KOPT-K1 (cell line): ENCODE measurements around the gene PGC.
A peak's percentile ranks its signal among the peaks of the same experiment; 100 is the strongest.

Experiments used
- H3K27ac ChIP-seq: fragments of 200-600 bp; sonication (generic); 2 replicates; pipeline ENCODE4 v1.5.1; 2016; ENCODE audit warnings: antibody characterized with exemption, mild to moderate bottlenecking, low read depth, low read length; ENCODE audit not compliant: poor library complexity, severe bottlenecking
- H3K36me3 ChIP-seq: fragments of 200-600 bp; sonication (generic); 2 replicates; pipeline ENCODE4 v1.5.1; 2017; ENCODE audit warnings: antibody characterized with exemption, mild to moderate bottlenecking, low read length, moderate library complexity; ENCODE audit not compliant: insufficient read depth
- H3K9me3 ChIP-seq: fragments of 200-600 bp; sonication (generic); 2 replicates; pipeline ENCODE4 v1.5.1; 2017; ENCODE audit warnings: antibody characterized with exemption, low read length, mild to moderate bottlenecking; ENCODE audit not compliant: insufficient read depth, poor library complexity, severe bottlenecking

The PGC gene

DNA sequence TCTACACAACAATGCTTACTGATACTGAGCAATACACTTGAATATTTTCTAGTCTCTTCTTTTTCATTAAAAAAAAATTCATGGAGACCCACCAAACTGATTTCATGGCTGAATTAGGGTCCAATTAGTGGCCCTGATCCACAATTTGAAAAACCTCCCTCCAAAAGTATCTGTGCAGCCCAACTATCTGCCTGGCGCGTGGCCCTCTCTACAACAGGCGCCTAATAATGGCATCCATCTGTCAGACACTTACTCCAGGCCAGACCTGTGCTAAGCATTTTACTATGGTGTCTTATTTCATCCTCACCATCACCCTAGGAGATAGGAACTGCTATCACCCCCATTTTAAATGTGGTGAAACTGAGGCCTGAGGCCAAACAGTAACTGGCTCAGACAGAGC lies 25.8 kb downstream of the PGC start:
- no peak overlapping the region for H3K27ac ChIP-seq
- no peaks in the 10 kb centered on the region for H3K9me3 ChIP-seq
- no peaks in the 10 kb centered on the region for H3K36me3 ChIP-seq

DNA sequence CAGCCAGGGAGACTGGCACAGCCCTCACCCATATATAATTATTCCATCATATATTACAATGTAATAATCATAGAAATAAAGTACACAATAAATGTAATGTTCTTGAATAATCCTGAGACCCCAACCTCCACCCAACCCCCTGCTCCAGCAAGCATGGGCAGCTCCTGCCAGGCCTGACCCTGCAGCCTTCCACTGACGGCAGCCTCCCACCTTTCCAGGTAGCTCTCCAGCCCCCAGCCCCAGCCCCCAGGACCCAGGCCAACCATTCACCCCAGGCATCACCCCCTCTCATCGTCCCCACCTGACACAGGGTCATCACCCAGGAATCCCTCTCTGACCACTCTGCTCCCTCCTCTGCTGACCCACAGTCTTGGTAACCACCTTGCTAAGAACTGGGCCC lies 26.4 kb downstream of the PGC start:
- Histone ChIP-seq H3K27ac (no peak overlapping the region), H3K36me3 (no peaks in the 10 kb centered on the region), H3K9me3 (no peaks in the 10 kb centered on the region)

- H3K36me3 ChIP-seq, result no peaks in the 10 kb centered on the region
- no peak overlapping the region for H3K27ac ChIP-seq
- H3K9me3 ChIP-seq, result no peaks in the 10 kb centered on the region
Observed at GRCh38 chr6:41720262-41720620, 27.0 kb downstream of the PGC start.

GRCh38 chr6:41719436-41720261 lies 27.5 kb downstream of the PGC start:
- Histone ChIP-seq H3K9me3 (no peaks in the 10 kb centered on the region), H3K27ac (no peak overlapping the region), H3K36me3 (no peaks in the 10 kb centered on the region)

DNA sequence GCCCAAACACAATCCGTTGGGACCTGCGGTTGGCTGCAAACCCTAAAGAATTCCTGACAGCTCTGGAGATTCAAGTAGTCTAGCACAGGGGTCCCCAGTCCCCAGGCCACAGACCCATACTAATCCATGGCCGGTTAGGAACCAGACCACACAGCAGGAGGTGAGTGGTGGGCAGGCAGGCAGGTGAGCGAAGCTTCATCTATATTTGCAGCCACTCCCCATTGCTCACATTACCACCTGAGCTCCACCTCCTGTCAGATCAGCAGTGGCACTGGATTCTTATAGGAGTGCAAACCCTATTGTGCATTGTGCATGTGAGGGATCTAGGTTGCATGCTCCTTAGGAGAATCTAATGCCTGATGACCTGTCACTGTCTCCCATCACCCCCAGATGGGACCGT lies 28.4 kb downstream of the PGC start:
- no peaks in the 10 kb centered on the region for H3K9me3 ChIP-seq
- H3K36me3 ChIP-seq, result no peaks in the 10 kb centered on the region
- no peak overlapping the region for H3K27ac ChIP-seq

DNA sequence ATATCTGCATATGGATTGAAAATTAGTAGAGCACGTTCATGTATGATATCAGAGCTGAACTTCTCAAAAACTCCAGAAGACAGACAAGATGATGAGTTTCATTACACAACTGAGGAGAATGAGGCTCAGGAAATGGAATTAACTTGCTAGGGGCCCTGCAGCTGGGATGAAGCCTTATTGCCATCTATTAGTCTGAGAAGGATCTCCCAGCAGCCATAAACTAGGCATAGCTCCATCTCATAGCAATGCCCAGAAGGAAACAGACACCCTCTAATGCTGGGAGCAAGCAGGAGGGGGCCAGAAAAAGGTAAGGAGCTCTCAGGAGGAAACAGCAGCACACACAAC lies 29.8 kb downstream of the PGC start:
- no peaks in the 10 kb centered on the region for H3K36me3 ChIP-seq
- no peak overlapping the region for H3K27ac ChIP-seq
- H3K9me3 ChIP-seq, result no peaks in the 10 kb centered on the region

- Histone ChIP-seq H3K36me3 (no peaks in the 10 kb centered on the region), H3K9me3 (no peaks in the 10 kb centered on the region), H3K27ac (no peak overlapping the region)
Observed at GRCh38 chr6:41716516-41717391, 30.4 kb downstream of the PGC start.

DNA sequence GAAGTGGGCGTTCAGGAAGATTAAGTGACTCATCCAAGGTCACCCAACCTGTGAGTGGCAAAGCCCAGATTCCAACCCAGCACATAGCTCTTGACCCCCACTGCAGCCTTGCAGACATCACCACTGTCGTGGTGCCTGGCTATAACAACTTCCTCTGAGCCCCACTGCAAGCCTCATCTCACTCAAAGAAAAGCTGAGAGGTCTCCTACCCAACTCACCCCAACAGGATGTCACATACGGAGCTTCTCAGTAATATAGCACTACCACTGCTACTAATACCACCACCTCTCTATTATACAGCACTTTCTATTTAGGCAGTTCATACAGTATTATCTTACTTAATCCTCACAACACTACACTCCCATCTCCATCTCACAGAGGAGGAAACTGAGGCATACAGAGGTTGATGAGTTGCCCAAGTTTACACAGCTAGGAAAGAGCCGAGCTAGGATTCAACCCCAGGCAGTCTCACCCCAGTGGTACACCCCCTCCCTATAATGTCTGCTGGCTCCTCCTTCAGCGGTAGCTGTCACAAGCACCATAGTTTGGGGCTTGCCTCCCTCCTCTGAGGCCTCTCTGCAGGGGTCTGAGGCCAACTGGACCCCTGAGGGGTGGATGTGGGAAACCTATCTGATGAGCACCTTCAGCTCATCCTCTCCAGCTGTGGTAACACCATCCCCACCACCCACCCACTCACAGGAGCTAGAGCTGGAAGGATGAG lies 31.2 kb downstream of the PGC start:
- Histone ChIP-seq H3K36me3 (no peaks in the 10 kb centered on the region), H3K27ac (peak overlapping the region; percentile 15), H3K9me3 (no peaks in the 10 kb centered on the region)

DNA sequence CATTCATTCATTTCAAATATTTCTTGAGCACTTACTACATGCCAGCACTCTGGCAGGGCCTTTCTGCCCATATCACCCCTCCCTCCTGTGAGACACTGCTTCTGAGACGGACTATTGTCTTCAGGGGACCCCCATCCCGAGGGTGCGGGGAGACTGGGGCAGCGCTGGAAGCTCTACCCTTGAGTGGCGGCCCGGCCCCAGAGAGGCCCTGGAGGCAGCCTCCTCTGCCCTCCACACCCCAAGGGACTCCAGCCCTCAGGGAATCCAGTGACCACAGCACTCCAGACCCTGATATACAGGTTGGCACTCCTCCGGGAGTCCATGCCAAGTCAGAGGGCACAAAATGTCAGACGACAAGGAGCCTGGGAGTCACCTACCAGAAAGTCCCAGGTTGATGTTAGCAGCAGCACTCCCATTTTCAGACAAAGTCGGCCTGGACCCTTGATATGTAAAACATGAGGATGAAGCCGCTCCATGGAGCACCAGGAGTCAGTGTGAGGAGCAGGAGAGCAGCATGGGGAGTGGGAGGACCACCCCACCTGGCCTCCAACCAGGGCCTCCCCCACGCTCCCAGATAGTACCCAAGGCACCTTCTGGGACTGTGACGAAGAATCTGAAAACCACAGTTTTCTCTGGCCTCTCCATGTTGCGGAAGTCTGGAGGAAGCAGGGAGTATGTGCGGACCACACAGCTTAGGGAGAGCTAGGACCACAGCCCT lies 32.5 kb downstream of the PGC start:
- Histone ChIP-seq H3K9me3 (no peaks in the 10 kb centered on the region), H3K36me3 (no peaks in the 10 kb centered on the region), H3K27ac (no peak overlapping the region)

DNA sequence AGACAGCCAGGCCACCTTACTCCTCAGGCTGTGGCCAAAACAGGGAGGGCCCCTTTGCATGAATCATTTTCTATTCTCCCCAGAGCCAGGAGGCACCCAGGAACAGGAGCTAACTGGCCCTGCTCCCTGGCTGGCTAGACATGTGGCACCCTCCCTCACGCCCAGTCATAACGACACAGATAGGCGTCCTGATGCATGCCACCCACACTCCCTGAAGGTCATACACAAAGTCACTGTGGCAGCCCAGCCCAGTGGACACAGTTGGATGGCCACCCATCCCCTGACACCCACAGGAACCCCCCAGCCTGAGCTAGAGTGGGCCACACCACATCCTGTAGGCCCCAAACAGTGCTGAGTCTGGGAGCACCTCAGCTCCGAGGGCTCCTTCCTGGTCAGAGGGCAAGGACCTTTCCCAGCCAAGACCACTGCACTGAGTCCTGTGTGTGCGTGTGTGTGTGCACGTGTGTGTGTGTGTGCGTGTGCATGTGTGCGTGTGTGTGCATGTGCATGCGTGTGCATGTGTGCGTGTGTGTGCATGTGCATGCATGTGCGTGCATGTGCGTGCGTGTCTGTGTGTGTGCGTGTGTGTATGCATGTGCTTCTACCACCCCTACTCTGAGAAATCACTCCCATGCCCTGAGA lies 33.4 kb downstream of the PGC start:
- no peaks in the 10 kb centered on the region for H3K9me3 ChIP-seq
- no peaks in the 10 kb centered on the region for H3K36me3 ChIP-seq
- H3K27ac ChIP-seq, result no peak overlapping the region

- Histone ChIP-seq H3K36me3 (no peaks in the 10 kb centered on the region), H3K27ac (no peak overlapping the region), H3K9me3 (no peaks in the 10 kb centered on the region)
Observed at GRCh38 chr6:41713159-41713649, 34.0 kb downstream of the PGC start.

GRCh38 chr6:41712651-41713103 lies 34.5 kb downstream of the PGC start:
- H3K36me3 ChIP-seq, result no peaks in the 10 kb centered on the region
- H3K27ac ChIP-seq, result no peak overlapping the region
- H3K9me3 ChIP-seq, result no peaks in the 10 kb centered on the region

DNA sequence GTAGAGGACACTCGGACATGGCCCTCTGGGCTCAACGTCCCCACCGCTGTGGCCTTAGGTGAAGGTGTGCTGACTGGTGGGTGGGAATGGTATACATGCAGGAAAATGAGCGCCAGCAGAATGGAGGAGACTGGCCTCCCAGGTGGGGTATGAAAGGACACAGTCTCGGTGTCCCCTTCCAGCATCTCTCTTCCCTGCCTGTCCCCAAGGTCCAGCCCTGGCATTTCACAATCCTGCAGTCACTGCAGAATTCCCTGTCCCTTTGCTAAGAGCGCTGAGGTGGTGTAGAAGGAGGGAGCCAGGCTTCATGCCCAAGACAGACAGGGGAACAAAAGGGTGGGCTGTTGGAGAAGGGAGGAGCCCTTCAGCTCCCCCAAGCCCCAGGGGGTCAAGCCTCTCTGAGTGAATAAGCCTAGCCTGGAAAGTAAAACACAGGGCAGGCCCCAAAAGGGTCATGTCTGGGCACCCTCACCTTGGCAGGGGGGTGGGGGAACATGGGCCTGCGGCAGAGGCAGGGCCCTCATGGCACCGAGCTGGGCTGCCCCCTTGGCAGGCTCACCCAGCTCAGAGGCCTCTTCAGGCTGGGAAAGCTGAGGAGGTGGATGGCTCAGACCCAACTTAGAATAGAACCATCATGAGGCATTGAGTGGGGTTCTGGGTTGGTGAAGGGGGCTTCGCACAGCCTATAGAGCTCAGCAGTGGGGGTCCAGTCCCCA lies 35.7 kb downstream of the PGC start:
- Histone ChIP-seq H3K9me3 (no peaks in the 10 kb centered on the region), H3K36me3 (no peaks in the 10 kb centered on the region), H3K27ac (no peak overlapping the region)

DNA sequence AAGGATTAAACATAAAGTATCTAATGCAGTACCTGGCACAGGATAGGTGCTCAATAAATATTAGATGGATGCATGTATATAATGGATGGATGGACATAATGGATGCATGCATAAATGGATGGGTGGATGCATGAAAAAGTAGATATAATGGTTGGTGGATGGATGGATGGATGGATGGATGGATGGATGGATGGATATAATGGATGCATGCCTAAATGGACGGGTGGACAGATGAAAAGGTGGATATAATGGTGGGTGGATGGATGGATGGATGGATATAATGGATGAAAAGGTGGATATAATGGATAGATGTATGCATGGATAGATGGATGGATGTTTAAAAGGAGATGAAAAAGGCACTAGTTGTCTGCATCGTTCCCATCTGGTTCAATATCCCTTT lies 37.8 kb downstream of the PGC start:
- Histone ChIP-seq H3K36me3 (no peaks in the 10 kb centered on the region), H3K9me3 (no peaks in the 10 kb centered on the region), H3K27ac (no peak overlapping the region)
